ENCODE results near the gene RSPO3. TPM values are rescaled to one million over a fixed set of nuclear protein-coding genes. Genes with fewer than 3 reads are reported as not detected.

The RSPO3 gene
- total RNA-seq, 1 donor from 2014 or later: 26.3 TPM

- no peak overlapping the region for H3K4me3 Mint-ChIP-seq
- no peaks in the 10 kb centered on the region for H3K9me3 Mint-ChIP-seq
- H3K27me3 Mint-ChIP-seq (ENCODE audit: low read depth): no peaks in the 10 kb centered on the region
- no peak for DNase-seq (ENCODE audit: low spot score in 2 of 2, unreplicated experiment in 2 of 2)
- no peak for TF ChIP-seq CTCF (IDR thresholded peaks at IDR 0.05; ENCODE audit: unreplicated experiment)
- no peaks in the 10 kb centered on the region for H3K36me3 Mint-ChIP-seq
- no peak overlapping the region for H3K27ac Mint-ChIP-seq
- peaks cover 15% of the 10 kb centered on the region for H3K4me1 Mint-ChIP-seq
Measured at GRCh38 chr6:127102299-127102698, 16.2 kb upstream of the RSPO3 start.

- Mint-ChIP-seq H3K4me1 (peaks cover 15% of the 10 kb centered on the region), H3K27ac (no peak overlapping the region), H3K9me3 (no peaks in the 10 kb centered on the region), H3K4me3 (no peak overlapping the region), H3K36me3 (no peaks in the 10 kb centered on the region), H3K27me3 (ENCODE audit: low read depth) (no peaks in the 10 kb centered on the region)
- no peak for DNase-seq (ENCODE audit: low spot score in 2 of 2, unreplicated experiment in 2 of 2)
- no peak for TF ChIP-seq CTCF (IDR thresholded peaks at IDR 0.05; ENCODE audit: unreplicated experiment)
Measured at GRCh38 chr6:127102859-127103258, 15.6 kb upstream of the RSPO3 start.

- Mint-ChIP-seq H3K9me3 (no peaks in the 10 kb centered on the region), H3K27ac (no peak overlapping the region), H3K27me3 (ENCODE audit: low read depth) (no peaks in the 10 kb centered on the region), H3K4me3 (no peak overlapping the region), H3K4me1 (peaks cover 10% of the 10 kb centered on the region), H3K36me3 (no peaks in the 10 kb centered on the region)
- no peak for TF ChIP-seq CTCF (IDR thresholded peaks at IDR 0.05; ENCODE audit: unreplicated experiment)
- no peak for DNase-seq (ENCODE audit: low spot score in 2 of 2, unreplicated experiment in 2 of 2)
Measured at GRCh38 chr6:127103482-127103881, 15.0 kb upstream of the RSPO3 start.

GRCh38 chr6:127107916-127108315 lies 10.6 kb upstream of the RSPO3 start:
- no peak overlapping the region for H3K27ac Mint-ChIP-seq
- no peak for TF ChIP-seq CTCF (IDR thresholded peaks at IDR 0.05; ENCODE audit: unreplicated experiment)
- no peaks in the 10 kb centered on the region for H3K9me3 Mint-ChIP-seq
- H3K4me3 Mint-ChIP-seq: no peak overlapping the region
- H3K4me1 Mint-ChIP-seq: no peaks in the 10 kb centered on the region
- no peaks in the 10 kb centered on the region for H3K36me3 Mint-ChIP-seq
- H3K27me3 Mint-ChIP-seq (ENCODE audit: low read depth): peaks cover 8% of the 10 kb centered on the region
- no peak for DNase-seq (ENCODE audit: low spot score in 2 of 2, unreplicated experiment in 2 of 2)

GRCh38 chr6:127110712-127111111 lies 7.8 kb upstream of the RSPO3 start:
- no peak overlapping the region for H3K4me3 Mint-ChIP-seq
- no peaks in the 10 kb centered on the region for H3K36me3 Mint-ChIP-seq
- H3K27me3 Mint-ChIP-seq (ENCODE audit: low read depth): peaks cover 20% of the 10 kb centered on the region
- DNase-seq (ENCODE audit: low spot score in 2 of 2, unreplicated experiment in 2 of 2): no peak
- H3K27ac Mint-ChIP-seq: no peak overlapping the region
- TF ChIP-seq CTCF (IDR thresholded peaks at IDR 0.05; ENCODE audit: unreplicated experiment): no peak
- peaks cover 3% of the 10 kb centered on the region for H3K4me1 Mint-ChIP-seq
- H3K9me3 Mint-ChIP-seq: no peaks in the 10 kb centered on the region

GRCh38 chr6:127111526-127111925 lies 6.9 kb upstream of the RSPO3 start:
- H3K9me3 Mint-ChIP-seq: no peaks in the 10 kb centered on the region
- H3K27ac Mint-ChIP-seq: no peak overlapping the region
- TF ChIP-seq CTCF (IDR thresholded peaks at IDR 0.05; ENCODE audit: unreplicated experiment): no peak
- no peak for DNase-seq (ENCODE audit: low spot score in 2 of 2, unreplicated experiment in 2 of 2)
- peaks cover 9% of the 10 kb centered on the region for H3K4me1 Mint-ChIP-seq
- H3K4me3 Mint-ChIP-seq: no peak overlapping the region
- no peaks in the 10 kb centered on the region for H3K36me3 Mint-ChIP-seq
- H3K27me3 Mint-ChIP-seq (ENCODE audit: low read depth): peaks cover 24% of the 10 kb centered on the region

Data from mesothelial cell of epicardium (in vitro differentiated cells).